NOMO-1 treated with DMSO at 0.1 percent for 48 hours (cell line): ENCODE results near the gene LYPD6B.
"Not testable (repeated sequence)": the region's sequence is repeated elsewhere in the genome, so short reads cannot be mapped to it uniquely, and the experiment has no call there.

Source experiments
- DNase-seq: peaks from one replicate; lab custom pipeline; 2025; ENCODE audit not compliant: unreplicated experiment; lab: John Stamatoyannopoulos, UW

Gene LYPD6B

GRCh38 chr2:149256877-149257276 is 218.4 kb downstream of the LYPD6B start:
- DNase-seq: not testable (repeated sequence)

- DNase-seq: no peak
Measured at GRCh38 chr2:149258531-149258930, 220.0 kb downstream of the LYPD6B start.

DNA sequence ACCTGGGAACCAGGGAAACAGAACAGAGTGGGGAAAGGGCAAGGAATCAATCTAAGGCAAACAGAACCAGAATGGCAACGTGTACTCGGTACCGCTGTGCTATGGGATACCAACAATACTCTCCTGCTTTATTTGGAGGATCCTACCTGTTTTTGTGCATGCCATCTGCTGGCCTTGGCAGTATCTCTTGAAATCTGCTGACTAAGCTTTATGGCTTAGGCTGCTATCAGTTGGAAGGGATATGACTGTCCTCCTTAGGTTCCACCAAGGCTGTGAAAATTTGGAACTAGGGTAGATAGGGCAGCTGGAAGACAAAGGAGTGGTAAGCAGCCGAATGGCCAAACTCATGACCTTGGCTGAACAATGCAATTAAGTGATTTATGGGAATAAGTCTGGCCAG is 220.6 kb downstream of the LYPD6B start:
- DNase-seq: no peak

- DNase-seq: no peak
Measured at GRCh38 chr2:149261692-149262091, 223.2 kb downstream of the LYPD6B start.
